Mesothelial cell of epicardium (in vitro differentiated cells): ENCODE results near the gene KLF16. TPM values are rescaled to one million over a fixed set of nuclear protein-coding genes. Genes with fewer than 3 reads are reported as not detected.

Experiments used
- DNase-seq, 2 experiments: peaks; one replicate each; pipeline ENCODE4 v3.0.0; 2021; ENCODE audit warnings: low spot score in 2 of 2; ENCODE audit not compliant: unreplicated experiment in 2 of 2
- H3K27ac Mint-ChIP-seq: 2 replicates; pipeline ENCODE4 v1.8.0; 2021; ENCODE audit warnings: mixed read lengths
- H3K27me3 Mint-ChIP-seq: 2 replicates; pipeline ENCODE4 v1.8.0; 2021; ENCODE audit warnings: low read depth, mixed read lengths
- H3K36me3 Mint-ChIP-seq: 2 replicates; pipeline ENCODE4 v1.8.0; 2021; ENCODE audit warnings: mixed read lengths
- H3K4me1 Mint-ChIP-seq: 2 replicates; pipeline ENCODE4 v1.8.0; 2021; ENCODE audit warnings: mixed read lengths
- H3K4me3 Mint-ChIP-seq: 2 replicates; pipeline ENCODE4 v1.8.0; 2021; ENCODE audit warnings: mild to moderate bottlenecking, moderate library complexity, mixed read lengths
- H3K9me3 Mint-ChIP-seq: 2 replicates; pipeline ENCODE4 v1.8.0; 2021; ENCODE audit warnings: mixed read lengths
- CTCF ChIP-seq: fragments of 200-600 bp; sonication (generic); IDR thresholded peaks from one replicate; pipeline ENCODE4 v1.5.0; 2021; ENCODE audit warnings: antibody characterized with exemption; ENCODE audit not compliant: unreplicated experiment
- total RNA-seq: library from RNA; stranded (reverse); gene quantifications from 3 replicates; pipeline ENCODE4 v1.2.1, GENCODE V29; 2021

KLF16 gene
- total RNA-seq, 1 donor from 2014 or later: 23.5 TPM

DNA sequence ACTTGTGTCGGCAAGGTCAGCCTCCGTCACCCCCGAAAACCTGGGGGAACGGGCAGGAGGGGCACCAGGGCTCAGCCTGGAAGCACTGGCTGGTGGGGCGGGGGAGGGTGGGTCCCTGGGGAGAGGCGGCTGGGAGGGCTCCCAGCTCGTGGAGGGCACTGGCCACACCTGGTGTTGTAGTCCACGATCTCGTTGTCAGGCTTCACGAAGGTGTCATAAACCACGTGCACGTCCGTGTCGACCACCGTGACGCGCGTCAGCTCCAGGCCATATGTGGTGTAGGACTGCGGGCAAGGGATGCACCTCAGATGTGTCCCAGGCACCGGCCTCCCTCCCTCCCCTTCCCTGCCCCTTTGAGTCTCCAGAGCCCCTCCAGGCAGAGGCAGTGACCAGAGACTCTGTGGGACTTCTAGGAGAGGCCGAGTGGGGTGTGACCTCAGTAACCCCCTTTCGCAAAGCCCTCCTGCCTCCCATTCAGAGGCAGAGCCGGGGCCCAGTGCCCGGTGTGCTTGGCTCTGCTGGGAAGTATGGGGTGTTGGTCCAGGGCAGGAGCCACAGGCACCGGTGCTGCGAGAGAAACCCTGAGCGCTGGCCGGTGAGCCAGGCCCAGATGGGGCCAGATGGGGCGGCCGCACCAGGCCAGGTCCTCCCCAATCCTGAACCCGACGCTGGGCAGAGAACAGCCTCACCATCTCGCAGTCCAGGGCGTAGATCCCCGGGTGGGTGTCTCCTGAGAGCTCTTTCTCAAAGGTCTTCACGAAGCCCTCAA is 46.7 kb downstream of the KLF16 start:
- Mint-ChIP-seq H3K9me3 (no peaks in the 10 kb centered on the region), H3K4me3 (no peak overlapping the region), H3K36me3 (peaks cover 7% of the 10 kb centered on the region), H3K27ac (no peak overlapping the region), H3K27me3 (no peaks in the 10 kb centered on the region), H3K4me1 (peaks cover 9% of the 10 kb centered on the region)
- DNase-seq: no peak
- no peak for TF ChIP-seq CTCF

GRCh38 chr19:1815605-1816529 is 47.5 kb downstream of the KLF16 start:
- Mint-ChIP-seq H3K9me3 (no peaks in the 10 kb centered on the region), H3K27me3 (no peaks in the 10 kb centered on the region), H3K36me3 (peaks cover 7% of the 10 kb centered on the region), H3K4me3 (no peak overlapping the region), H3K27ac (no peak overlapping the region), H3K4me1 (peaks cover 9% of the 10 kb centered on the region)
- TF ChIP-seq CTCF: no peak
- no peak for DNase-seq

DNA sequence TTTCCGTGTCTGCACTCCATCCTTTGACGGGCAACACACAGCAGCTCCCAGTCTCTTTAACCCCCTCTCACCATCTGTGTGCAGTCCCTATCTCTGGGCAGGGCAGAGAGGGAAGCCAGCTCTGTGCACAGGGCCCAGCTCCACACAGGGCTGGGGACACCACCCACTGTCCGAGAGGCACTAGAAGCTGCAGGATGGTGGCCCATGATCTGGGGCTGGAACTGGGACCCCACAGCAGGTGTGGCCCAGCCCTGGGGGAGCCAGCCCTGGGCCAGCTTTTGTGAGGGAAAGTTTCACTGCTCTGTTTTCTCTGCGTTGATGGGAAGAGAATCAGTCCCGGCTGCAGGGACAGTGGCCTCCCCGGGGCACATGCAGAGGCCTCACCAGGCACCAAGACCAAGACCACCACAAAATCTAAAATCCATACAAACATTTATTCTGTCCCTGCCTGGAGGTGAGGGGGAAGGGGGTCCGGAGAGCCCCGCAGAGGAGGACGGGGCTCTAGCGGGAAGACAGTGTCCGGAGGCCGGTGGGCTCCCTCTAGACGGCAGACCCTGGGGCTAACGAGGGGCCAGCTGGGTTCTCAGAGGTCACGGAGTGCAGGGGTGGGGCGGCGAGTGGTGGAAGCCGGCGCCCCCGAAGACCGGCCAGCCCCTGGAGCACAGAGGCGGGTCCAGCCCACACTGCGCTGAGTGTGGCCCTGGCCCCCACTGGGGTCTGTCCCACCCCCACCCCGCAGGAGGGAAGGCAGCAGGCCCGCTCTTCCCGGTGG is 48.4 kb downstream of the KLF16 start:
- no peak for TF ChIP-seq CTCF
- DNase-seq: no peak
- Mint-ChIP-seq H3K9me3 (no peaks in the 10 kb centered on the region), H3K27me3 (no peaks in the 10 kb centered on the region), H3K27ac (no peak overlapping the region), H3K36me3 (peaks cover 2% of the 10 kb centered on the region), H3K4me1 (peaks cover 9% of the 10 kb centered on the region), H3K4me3 (no peak overlapping the region)

- Mint-ChIP-seq H3K36me3 (peaks cover 2% of the 10 kb centered on the region), H3K9me3 (no peaks in the 10 kb centered on the region), H3K4me3 (no peak overlapping the region), H3K27ac (no peak overlapping the region), H3K4me1 (peaks cover 9% of the 10 kb centered on the region), H3K27me3 (no peaks in the 10 kb centered on the region)
- no peak for DNase-seq
- no peak for TF ChIP-seq CTCF
Observed at GRCh38 chr19:1814391-1814790, 49.0 kb downstream of the KLF16 start.
